SK-N-SH (cell line): ENCODE measurements around the gene KRTAP11-1.

ENCODE experiments used
- FOSL2 ChIP-seq: IDR thresholded peaks from 2 replicates; pipeline ENCODE4 v1.4.0; 2012; ENCODE audit warnings: low read depth, mild to moderate bottlenecking, moderate library complexity, borderline replicate concordance
- TEAD4 ChIP-seq: IDR thresholded peaks from 2 replicates; pipeline ENCODE4 v1.4.0; 2012; ENCODE audit warnings: mild to moderate bottlenecking, borderline replicate concordance; ENCODE audit not compliant: insufficient read depth
- TF ChIP-seq, protein P1 (sequence below): fragments of 200-600 bp; sonication (generic); IDR thresholded peaks from 2 replicates; pipeline ENCODE4 v1.6.1; 2017; ENCODE audit warnings: antibody characterized with exemption, mild to moderate bottlenecking, moderate library complexity

DNA sequence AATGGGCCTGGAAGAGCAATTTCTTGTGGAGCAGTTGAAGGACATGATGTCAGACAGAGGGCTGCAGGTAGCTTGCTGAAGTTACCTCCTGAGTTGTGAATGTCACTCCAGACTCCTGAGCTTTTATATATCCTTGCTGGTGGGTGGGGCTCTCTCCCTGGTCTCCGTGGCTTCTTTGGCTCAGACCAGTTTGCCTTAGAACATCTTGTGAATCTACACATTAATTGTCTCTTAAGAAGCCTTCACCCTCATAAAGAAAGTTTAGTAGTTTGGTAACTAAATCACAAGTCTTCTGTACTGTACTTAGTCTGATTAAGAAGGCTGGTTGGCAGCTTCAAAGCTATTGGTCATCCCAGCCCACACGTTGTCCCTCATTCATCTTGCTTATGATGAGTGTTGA, at the start of gene KRTAP11-1:
- no peak for TF ChIP-seq FOSL2
- TF ChIP-seq, protein P1, sequence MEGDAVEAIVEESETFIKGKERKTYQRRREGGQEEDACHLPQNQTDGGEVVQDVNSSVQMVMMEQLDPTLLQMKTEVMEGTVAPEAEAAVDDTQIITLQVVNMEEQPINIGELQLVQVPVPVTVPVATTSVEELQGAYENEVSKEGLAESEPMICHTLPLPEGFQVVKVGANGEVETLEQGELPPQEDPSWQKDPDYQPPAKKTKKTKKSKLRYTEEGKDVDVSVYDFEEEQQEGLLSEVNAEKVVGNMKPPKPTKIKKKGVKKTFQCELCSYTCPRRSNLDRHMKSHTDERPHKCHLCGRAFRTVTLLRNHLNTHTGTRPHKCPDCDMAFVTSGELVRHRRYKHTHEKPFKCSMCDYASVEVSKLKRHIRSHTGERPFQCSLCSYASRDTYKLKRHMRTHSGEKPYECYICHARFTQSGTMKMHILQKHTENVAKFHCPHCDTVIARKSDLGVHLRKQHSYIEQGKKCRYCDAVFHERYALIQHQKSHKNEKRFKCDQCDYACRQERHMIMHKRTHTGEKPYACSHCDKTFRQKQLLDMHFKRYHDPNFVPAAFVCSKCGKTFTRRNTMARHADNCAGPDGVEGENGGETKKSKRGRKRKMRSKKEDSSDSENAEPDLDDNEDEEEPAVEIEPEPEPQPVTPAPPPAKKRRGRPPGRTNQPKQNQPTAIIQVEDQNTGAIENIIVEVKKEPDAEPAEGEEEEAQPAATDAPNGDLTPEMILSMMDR, result no peak
- TF ChIP-seq TEAD4, result no peak
